IMR-90 (cell line): ENCODE data around the gene IFNLR1.

Experiments
- BHLHE40 ChIP-seq: fragments of 150-350 bp; IDR thresholded peaks from 2 replicates; pipeline ENCODE4 v1.6.1; 2016; ENCODE audit warnings: mild to moderate bottlenecking, low read depth, low read length
- CEBPB ChIP-seq: IDR thresholded peaks from 2 replicates; pipeline ENCODE4 v1.6.1; 2012; ENCODE audit warnings: low read depth, low read length, improper control_type of control experiment
- FOS ChIP-seq: fragments of 150-350 bp; IDR thresholded peaks from 2 replicates; pipeline ENCODE4 v1.6.1; 2016; ENCODE audit warnings: low read depth, low read length
- MAZ ChIP-seq: IDR thresholded peaks from 2 replicates; pipeline ENCODE4 v1.6.1; 2012; ENCODE audit warnings: low read depth, mild to moderate bottlenecking, low read length, improper control_type of control experiment, moderate library complexity, borderline replicate concordance
- NFE2L2 ChIP-seq: fragments of 150-350 bp; IDR thresholded peaks from 2 replicates; pipeline ENCODE4 v1.6.1; 2016; ENCODE audit warnings: low read depth, mild to moderate bottlenecking, low read length
- POLR2A ChIP-seq: IDR thresholded peaks from 2 replicates; pipeline ENCODE4 v1.6.1; 2012; ENCODE audit warnings: mild to moderate bottlenecking, low read depth, low read length
- RAD21 ChIP-seq: IDR thresholded peaks from 2 replicates; pipeline ENCODE4 v1.6.1; 2012; ENCODE audit warnings: low read length, improper control_type of control experiment
- RCOR1 ChIP-seq: IDR thresholded peaks from 2 replicates; pipeline ENCODE4 v1.6.1; 2012; ENCODE audit warnings: mild to moderate bottlenecking, low read length, improper control_type of control experiment; ENCODE audit not compliant: insufficient replicate concordance
- RFX5 ChIP-seq: IDR thresholded peaks from 2 replicates; pipeline ENCODE4 v1.8.0; 2012; ENCODE audit warnings: low read depth, mild to moderate bottlenecking, low read length, moderate library complexity
- SMC3 ChIP-seq: fragments of 150-350 bp; IDR thresholded peaks from 2 replicates; pipeline ENCODE4 v1.6.1; 2016; ENCODE audit warnings: low read depth, mild to moderate bottlenecking, antibody characterized with exemption, low read length, moderate library complexity
- TF ChIP-seq, protein P1 (sequence below): conservative IDR thresholded peaks from 2 replicates; pipeline ENCODE4 v1.5.1; 2012; ENCODE audit warnings: mild to moderate bottlenecking, low read depth, low read length, improper control_type of control experiment
- TF ChIP-seq, protein P2 (sequence below): fragments of 150-350 bp; IDR thresholded peaks from 2 replicates; pipeline ENCODE4 v1.6.1; 2017; ENCODE audit warnings: mild to moderate bottlenecking, antibody characterized with exemption, low read length, low read depth

DNA sequence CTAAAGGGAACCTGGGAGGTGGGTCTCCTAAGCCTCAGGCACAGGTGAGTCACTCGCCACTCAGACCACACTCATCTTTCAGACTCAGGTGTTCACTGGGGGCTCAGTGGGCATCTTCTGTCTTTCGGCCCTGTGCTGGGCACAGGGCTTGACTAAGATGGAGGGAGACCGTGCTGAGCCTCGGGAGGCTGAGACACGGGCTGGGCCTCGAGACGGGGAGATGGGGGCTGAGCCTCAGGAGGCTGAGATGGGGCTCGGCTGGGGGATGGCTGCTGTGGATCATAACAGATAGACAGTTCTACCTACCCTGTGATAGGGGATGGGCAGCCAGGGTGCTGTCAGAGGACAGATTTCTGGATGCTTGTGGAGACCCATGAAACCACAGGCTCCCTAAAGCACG lies 15.5 kb upstream of the IFNLR1 start:
- TF ChIP-seq, protein P1, sequence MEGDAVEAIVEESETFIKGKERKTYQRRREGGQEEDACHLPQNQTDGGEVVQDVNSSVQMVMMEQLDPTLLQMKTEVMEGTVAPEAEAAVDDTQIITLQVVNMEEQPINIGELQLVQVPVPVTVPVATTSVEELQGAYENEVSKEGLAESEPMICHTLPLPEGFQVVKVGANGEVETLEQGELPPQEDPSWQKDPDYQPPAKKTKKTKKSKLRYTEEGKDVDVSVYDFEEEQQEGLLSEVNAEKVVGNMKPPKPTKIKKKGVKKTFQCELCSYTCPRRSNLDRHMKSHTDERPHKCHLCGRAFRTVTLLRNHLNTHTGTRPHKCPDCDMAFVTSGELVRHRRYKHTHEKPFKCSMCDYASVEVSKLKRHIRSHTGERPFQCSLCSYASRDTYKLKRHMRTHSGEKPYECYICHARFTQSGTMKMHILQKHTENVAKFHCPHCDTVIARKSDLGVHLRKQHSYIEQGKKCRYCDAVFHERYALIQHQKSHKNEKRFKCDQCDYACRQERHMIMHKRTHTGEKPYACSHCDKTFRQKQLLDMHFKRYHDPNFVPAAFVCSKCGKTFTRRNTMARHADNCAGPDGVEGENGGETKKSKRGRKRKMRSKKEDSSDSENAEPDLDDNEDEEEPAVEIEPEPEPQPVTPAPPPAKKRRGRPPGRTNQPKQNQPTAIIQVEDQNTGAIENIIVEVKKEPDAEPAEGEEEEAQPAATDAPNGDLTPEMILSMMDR, result no peak
- TF ChIP-seq POLR2A (no peak), BHLHE40 (no peak), CEBPB (no peak), SMC3 (no peak), RAD21 (no peak), MAZ (no peak), FOS (no peak), RFX5 (no peak), NFE2L2 (no peak), RCOR1 (no peak)
- TF ChIP-seq, protein P2, sequence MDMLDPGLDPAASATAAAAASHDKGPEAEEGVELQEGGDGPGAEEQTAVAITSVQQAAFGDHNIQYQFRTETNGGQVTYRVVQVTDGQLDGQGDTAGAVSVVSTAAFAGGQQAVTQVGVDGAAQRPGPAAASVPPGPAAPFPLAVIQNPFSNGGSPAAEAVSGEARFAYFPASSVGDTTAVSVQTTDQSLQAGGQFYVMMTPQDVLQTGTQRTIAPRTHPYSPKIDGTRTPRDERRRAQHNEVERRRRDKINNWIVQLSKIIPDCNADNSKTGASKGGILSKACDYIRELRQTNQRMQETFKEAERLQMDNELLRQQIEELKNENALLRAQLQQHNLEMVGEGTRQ, result no peak
